ENCODE data around the gene TIMP2. TPM values are rescaled to one million over a fixed set of nuclear protein-coding genes. Genes with fewer than 3 reads are reported as not detected.
A peak's percentile ranks its signal among the peaks of the same experiment; 100 is the strongest.

The TIMP2 gene
- total RNA-seq, 1 experiment from 2014 or later, result 64.8 TPM

DNA sequence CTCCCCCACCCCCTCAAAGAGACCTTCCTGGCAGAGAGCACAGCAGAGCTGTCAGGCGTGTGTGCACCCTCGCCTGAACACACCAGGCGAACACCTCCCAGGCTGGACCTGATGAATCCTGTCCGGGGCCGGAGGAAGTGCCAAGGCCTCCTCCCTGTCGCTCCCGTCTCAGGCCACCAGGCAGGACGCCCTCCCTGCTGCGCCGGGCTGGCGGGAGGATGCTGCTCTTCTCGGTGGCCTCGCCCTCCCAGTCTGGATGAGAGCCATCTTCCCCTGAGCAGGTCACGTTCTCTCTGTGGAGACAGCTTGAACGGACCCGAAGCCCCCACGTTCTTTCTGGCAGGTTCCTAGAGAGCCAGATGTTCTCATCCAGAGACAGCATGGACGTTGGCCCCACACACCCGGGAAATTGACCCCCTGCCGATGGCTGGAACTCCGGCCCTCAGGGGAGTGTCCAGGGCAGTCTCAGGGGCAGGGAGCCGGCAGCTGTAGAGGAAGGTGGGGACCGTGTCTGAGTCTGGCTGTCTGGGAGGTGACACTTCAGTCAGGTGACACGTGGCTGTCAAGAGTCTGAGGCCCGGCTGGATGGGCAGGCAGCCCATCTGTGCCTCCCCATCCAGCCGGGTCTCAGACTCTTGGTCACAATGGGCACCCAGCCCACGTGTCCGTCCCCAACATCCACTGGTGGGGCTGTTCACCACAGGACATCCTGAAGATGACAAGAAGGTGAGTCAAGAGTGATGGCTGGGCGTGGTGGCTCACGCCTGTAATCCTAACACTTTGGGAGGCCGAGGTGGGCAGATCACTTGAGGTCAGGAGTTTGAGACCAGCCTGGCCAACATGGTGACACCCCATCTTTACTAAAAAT, 5.0 kb upstream of the TIMP2 start:
- no peak overlapping the region for H3K27ac ChIP-seq (ENCODE audit: low read depth, low read length)
- peaks cover 30 to 69% of the 10 kb centered on the region in 2 experiments for H3K4me1 ChIP-seq (ENCODE audit: control insufficient read depth in 1 of 2, insufficient read depth in 2 of 2, low read length in 2 of 2)
- intact Hi-C loops (cut with micrococcal nuclease), result no loop called here
- RAD21 ChIA-PET (ENCODE audit: low non-redundant PET in 1 of 2, low total read pairs in 2 of 2, uncharacterized antibody in 2 of 2, unreplicated experiment in 2 of 2), result no interaction called here
- H4K20me1 ChIP-seq (ENCODE audit: insufficient read depth), result no peaks in the 10 kb centered on the region
- TF ChIP-seq YY1 (IDR thresholded peaks at IDR 0.05; ENCODE audit: extremely low read depth, insufficient replicate concordance, low read depth, low read length) (no peak), CBX3 (IDR thresholded peaks at IDR 0.05; ENCODE audit: low read depth) (no peak)
- TF ChIP-seq, protein P1, sequence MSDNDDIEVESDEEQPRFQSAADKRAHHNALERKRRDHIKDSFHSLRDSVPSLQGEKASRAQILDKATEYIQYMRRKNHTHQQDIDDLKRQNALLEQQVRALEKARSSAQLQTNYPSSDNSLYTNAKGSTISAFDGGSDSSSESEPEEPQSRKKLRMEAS (IDR thresholded peaks at IDR 0.05), result peak; percentile 47; the same call in 1 of the 2 replicates
- H3K9me2 ChIP-seq (ENCODE audit: insufficient read depth), result no peaks in the 10 kb centered on the region
- H3K36me3 ChIP-seq (ENCODE audit: control insufficient read depth in 1 of 2, insufficient read depth in 2 of 2, low read length in 2 of 2), result no peaks in the 10 kb centered on the region
- peak overlapping the region; percentile 34 for H3K4me2 ChIP-seq (ENCODE audit: low read length)
- no peak overlapping the region for H3K9ac ChIP-seq (ENCODE audit: low read length)
- POLR2A ChIA-PET, result interaction anchor here (1.0 kb wide), 1 partner anchor 14 kb away, joined by 3 read pairs; no protein-coding TSS in a partner anchor
- no peak overlapping the region for H3K4me3 ChIP-seq (replicated peaks in 1 of 2; ENCODE audit: low read depth in 1 of 2, low read length in 2 of 2)
- H2AFZ ChIP-seq (ENCODE audit: low read depth, low read length, poor library complexity, severe bottlenecking), result no peak overlapping the region
- no peaks in the 10 kb centered on the region for H3K79me2 ChIP-seq (ENCODE audit: insufficient read depth, low read length)
- DNase-seq (ENCODE audit: low read depth, low spot score), result no peak
- no TSS peak for BruUV-seq (replicated peaks)
- no peaks in the 10 kb centered on the region for H3K9me3 ChIP-seq (ENCODE audit: control insufficient read depth in 1 of 2, insufficient read depth in 1 of 2, low read depth in 1 of 2, low read length in 2 of 2)
- ATAC-seq, result no peak; the same call in 1 of the 2 replicates
- CTCF ChIA-PET, result no interaction called here
- H3K27me3 ChIP-seq (ENCODE audit: insufficient read depth, low read length), result no peaks in the 10 kb centered on the region

DNA sequence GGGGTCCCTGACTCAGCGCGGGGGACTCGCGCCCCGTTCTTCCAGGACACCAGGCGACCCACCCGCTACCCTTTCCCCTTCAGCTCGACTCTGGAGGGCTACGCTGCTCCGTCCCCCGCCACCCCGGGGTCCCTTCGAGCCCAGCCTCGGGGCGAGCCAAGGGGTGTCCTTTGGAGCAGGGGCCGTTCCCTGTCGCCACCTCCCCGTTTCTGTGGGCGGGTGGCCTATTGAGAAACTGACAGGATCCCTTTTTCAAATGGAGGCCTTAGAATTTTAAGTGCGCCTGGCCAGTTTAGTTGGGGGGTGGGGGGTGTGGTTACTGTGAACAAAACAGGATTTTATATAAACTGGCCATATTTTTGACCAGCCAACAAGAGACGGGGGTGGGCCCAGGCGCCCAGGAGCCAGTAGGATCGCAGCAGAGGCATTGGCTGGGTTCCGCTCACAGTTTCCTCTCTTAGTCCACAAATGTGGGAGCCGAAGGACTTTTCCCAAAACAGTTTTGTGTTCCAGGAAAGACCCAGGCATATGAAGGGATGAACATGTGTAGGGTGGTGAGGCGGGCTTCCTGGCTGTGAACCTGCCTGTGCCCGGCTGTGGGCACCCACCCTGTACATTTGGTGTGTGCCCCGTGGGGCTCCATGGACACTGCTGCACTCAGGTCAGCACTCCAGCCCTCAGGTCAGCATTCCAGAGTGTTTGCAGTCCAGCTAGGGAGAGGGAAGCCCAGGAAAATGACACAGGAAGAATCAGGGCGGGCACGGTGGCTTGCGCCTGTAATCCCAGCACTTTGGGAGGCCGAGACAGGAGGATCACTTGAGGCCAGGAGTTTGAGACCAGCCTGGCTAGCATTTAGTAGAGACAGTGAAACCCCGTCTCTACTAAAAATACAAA, 722 bp upstream of the TIMP2 start:
- Histone ChIP-seq H3K27ac (ENCODE audit: low read depth, low read length) (peak overlapping the region; percentile 9; the same call in 1 of the 2 replicates), H3K36me3 (ENCODE audit: control insufficient read depth in 1 of 2, insufficient read depth in 2 of 2, low read length in 2 of 2) (peaks cover 0 to 5% of the 10 kb centered on the region in 2 experiments; a peak in 2 of 4 replicates), H3K4me2 (ENCODE audit: low read length) (peak overlapping the region; percentile 67), H3K4me3 (replicated peaks in 1 of 2; ENCODE audit: low read depth in 1 of 2, low read length in 2 of 2) (peak overlapping the region; percentile 21 to 46), H3K4me1 (ENCODE audit: control insufficient read depth in 1 of 2, insufficient read depth in 2 of 2, low read length in 2 of 2) (peaks cover 17 to 57% of the 10 kb centered on the region in 2 experiments), H3K79me2 (ENCODE audit: insufficient read depth, low read length) (peaks cover 27% of the 10 kb centered on the region; the same call in 1 of the 2 replicates), H3K9ac (ENCODE audit: low read length) (peak overlapping the region; percentile 34; the same call in 1 of the 2 replicates), H3K9me2 (ENCODE audit: insufficient read depth) (no peaks in the 10 kb centered on the region), H3K27me3 (ENCODE audit: insufficient read depth, low read length) (no peaks in the 10 kb centered on the region), H2AFZ (ENCODE audit: low read depth, low read length, poor library complexity, severe bottlenecking) (peak overlapping the region; percentile 10), H3K9me3 (ENCODE audit: control insufficient read depth in 1 of 2, insufficient read depth in 1 of 2, low read depth in 1 of 2, low read length in 2 of 2) (no peaks in the 10 kb centered on the region), H4K20me1 (ENCODE audit: insufficient read depth) (no peaks in the 10 kb centered on the region)
- no peak for DNase-seq (ENCODE audit: low read depth, low spot score)
- ChIA-PET RAD21 (ENCODE audit: low non-redundant PET in 1 of 2, low total read pairs in 2 of 2, uncharacterized antibody in 2 of 2, unreplicated experiment in 2 of 2) (no interaction called here), CTCF (interaction anchor here (1.8 kb wide), 1 partner anchor 45 kb away, joined by 4 read pairs; no protein-coding TSS in a partner anchor), POLR2A (no interaction called here)
- BruUV-seq (replicated peaks), result no TSS peak
- no peak for ATAC-seq
- intact Hi-C loops (cut with micrococcal nuclease), result no loop called here
- TF ChIP-seq TCF7L2 (IDR thresholded peaks at IDR 0.05; ENCODE audit: borderline replicate concordance, extremely low read depth, insufficient read depth, insufficient read length) (no peak), EGR1 (IDR thresholded peaks at IDR 0.05; ENCODE audit: low read depth) (no peak), POLR2A (IDR thresholded peaks at IDR 0.05; ENCODE audit: borderline replicate concordance, extremely low read depth, insufficient read depth, insufficient read length) (no peak), CBX3 (IDR thresholded peaks at IDR 0.05; ENCODE audit: low read depth) (no peak), ZFX (IDR thresholded peaks at IDR 0.05) (no peak), YY1 (IDR thresholded peaks at IDR 0.05; ENCODE audit: extremely low read depth, insufficient replicate concordance, low read depth, low read length) (no peak), POLR2AphosphoS5 (IDR thresholded peaks at IDR 0.05; ENCODE audit: low read depth, low read length) (no peak), SIN3A (IDR thresholded peaks at IDR 0.05; ENCODE audit: low read depth) (no peak), EZH2 (IDR thresholded peaks at IDR 0.05) (no peak), FOSL1 (IDR thresholded peaks at IDR 0.05; ENCODE audit: low read depth) (no peak), ELF1 (IDR thresholded peaks at IDR 0.05; ENCODE audit: borderline replicate concordance, low read depth) (no peak)
- TF ChIP-seq, protein P2, sequence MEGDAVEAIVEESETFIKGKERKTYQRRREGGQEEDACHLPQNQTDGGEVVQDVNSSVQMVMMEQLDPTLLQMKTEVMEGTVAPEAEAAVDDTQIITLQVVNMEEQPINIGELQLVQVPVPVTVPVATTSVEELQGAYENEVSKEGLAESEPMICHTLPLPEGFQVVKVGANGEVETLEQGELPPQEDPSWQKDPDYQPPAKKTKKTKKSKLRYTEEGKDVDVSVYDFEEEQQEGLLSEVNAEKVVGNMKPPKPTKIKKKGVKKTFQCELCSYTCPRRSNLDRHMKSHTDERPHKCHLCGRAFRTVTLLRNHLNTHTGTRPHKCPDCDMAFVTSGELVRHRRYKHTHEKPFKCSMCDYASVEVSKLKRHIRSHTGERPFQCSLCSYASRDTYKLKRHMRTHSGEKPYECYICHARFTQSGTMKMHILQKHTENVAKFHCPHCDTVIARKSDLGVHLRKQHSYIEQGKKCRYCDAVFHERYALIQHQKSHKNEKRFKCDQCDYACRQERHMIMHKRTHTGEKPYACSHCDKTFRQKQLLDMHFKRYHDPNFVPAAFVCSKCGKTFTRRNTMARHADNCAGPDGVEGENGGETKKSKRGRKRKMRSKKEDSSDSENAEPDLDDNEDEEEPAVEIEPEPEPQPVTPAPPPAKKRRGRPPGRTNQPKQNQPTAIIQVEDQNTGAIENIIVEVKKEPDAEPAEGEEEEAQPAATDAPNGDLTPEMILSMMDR (IDR thresholded peaks at IDR 0.05 in 2 of 3, conservative IDR thresholded peaks at IDR 0.05 in 1 of 3; ENCODE audit: borderline replicate concordance in 1 of 3, insufficient read depth in 1 of 3, low read depth in 2 of 3, low read length in 2 of 3), result no peak

Measured in HCT116 (cell line).